ENCODE measurements around the gene GSTCD.
"Not testable (repeated sequence)": the region's sequence is repeated elsewhere in the genome, so short reads cannot be mapped to it uniquely, and the experiment has no call there.

Gene GSTCD

GRCh38 chr4:105808030-105808749 lies 99.6 kb downstream of the GSTCD start:
- DNase-seq, result no peak

GRCh38 chr4:105808750-105809041 lies 100.1 kb downstream of the GSTCD start:
- DNase-seq, result no peak

- DNase-seq, result no peak
Measured at GRCh38 chr4:105815701-105816100, 107.1 kb downstream of the GSTCD start.

GRCh38 chr4:105822061-105822460 lies 113.5 kb downstream of the GSTCD start:
- no peak for DNase-seq

- DNase-seq, result no peak
Measured at GRCh38 chr4:105828074-105828473, 119.5 kb downstream of the GSTCD start.

- DNase-seq, result no peak
Measured at GRCh38 chr4:105831189-105831588, 122.6 kb downstream of the GSTCD start.

- DNase-seq, result no peak
Measured at GRCh38 chr4:105835177-105835576, 126.6 kb downstream of the GSTCD start.

GRCh38 chr4:105836537-105836936 lies 128.0 kb downstream of the GSTCD start:
- DNase-seq, result no peak

- DNase-seq, result no peak
Measured at GRCh38 chr4:105837037-105837436, 128.5 kb downstream of the GSTCD start.

- DNase-seq, result no peak
Measured at GRCh38 chr4:105838082-105838481, 129.5 kb downstream of the GSTCD start.

GRCh38 chr4:105840426-105841174 lies 132.0 kb downstream of the GSTCD start:
- DNase-seq, result no peak

- DNase-seq, result no peak
Measured at GRCh38 chr4:105843941-105844340, 135.4 kb downstream of the GSTCD start.

GRCh38 chr4:105845559-105845958 lies 137.0 kb downstream of the GSTCD start:
- no peak for DNase-seq

GRCh38 chr4:105848359-105848758 lies 139.8 kb downstream of the GSTCD start:
- not testable (repeated sequence) for DNase-seq

GRCh38 chr4:105851196-105851595 lies 142.6 kb downstream of the GSTCD start:
- DNase-seq, result no peak

- not testable (repeated sequence) for DNase-seq
Measured at GRCh38 chr4:105852230-105852629, 143.6 kb downstream of the GSTCD start.

GRCh38 chr4:105858466-105859040 lies 150.0 kb downstream of the GSTCD start:
- no peak for DNase-seq

GRCh38 chr4:105859233-105859632 lies 150.6 kb downstream of the GSTCD start:
- DNase-seq, result no peak

GRCh38 chr4:105870963-105871362 lies 162.4 kb downstream of the GSTCD start:
- no peak for DNase-seq

- DNase-seq, result no peak
Measured at GRCh38 chr4:105871997-105872396, 163.4 kb downstream of the GSTCD start.

- no peak for DNase-seq
Measured at GRCh38 chr4:105875233-105875632, 166.6 kb downstream of the GSTCD start.

- DNase-seq, result no peak
Measured at GRCh38 chr4:105878668-105879067, 170.1 kb downstream of the GSTCD start.

GRCh38 chr4:105887508-105887907 lies 178.9 kb downstream of the GSTCD start:
- DNase-seq, result no peak
